Measurements from ENCODE around the gene C11orf58. TPM values are rescaled to one million over a fixed set of nuclear protein-coding genes. Genes with fewer than 3 reads are reported as not detected.

C11orf58 gene
- total and polyA plus RNA-seq, 2 donors from 2014 or later = 113 to 117 TPM

- Histone ChIP-seq H3K4me3 (ENCODE audit: low read length in 3 of 3) (no peak overlapping the region), H3K27me3 (ENCODE audit: control insufficient read depth, insufficient read depth, low read length) (no peaks in the 10 kb centered on the region), H3K27ac (ENCODE audit: low read depth in 2 of 2, low read length in 2 of 2) (no peak overlapping the region), H3K9me3 (ENCODE audit: control insufficient read depth in 2 of 3, insufficient read depth in 1 of 3, low read length in 3 of 3) (no peaks in the 10 kb centered on the region), H3K4me1 (ENCODE audit: control insufficient read depth in 2 of 3, insufficient read depth in 2 of 3, low read depth in 1 of 3, low read length in 3 of 3) (peaks cover 0 to 24% (median 9%) of the 10 kb centered on the region in 3 donors), H3K36me3 (ENCODE audit: control insufficient read depth in 2 of 3, insufficient read depth in 3 of 3, low read length in 3 of 3) (peaks cover 2 to 30% (median 10%) of the 10 kb centered on the region in 3 donors), H3K9ac (ENCODE audit: low read length in 3 of 3) (no peak overlapping the region)
- FAIRE-seq (no peak), DNase-seq (no peak)
- TF ChIP-seq, protein P1, sequence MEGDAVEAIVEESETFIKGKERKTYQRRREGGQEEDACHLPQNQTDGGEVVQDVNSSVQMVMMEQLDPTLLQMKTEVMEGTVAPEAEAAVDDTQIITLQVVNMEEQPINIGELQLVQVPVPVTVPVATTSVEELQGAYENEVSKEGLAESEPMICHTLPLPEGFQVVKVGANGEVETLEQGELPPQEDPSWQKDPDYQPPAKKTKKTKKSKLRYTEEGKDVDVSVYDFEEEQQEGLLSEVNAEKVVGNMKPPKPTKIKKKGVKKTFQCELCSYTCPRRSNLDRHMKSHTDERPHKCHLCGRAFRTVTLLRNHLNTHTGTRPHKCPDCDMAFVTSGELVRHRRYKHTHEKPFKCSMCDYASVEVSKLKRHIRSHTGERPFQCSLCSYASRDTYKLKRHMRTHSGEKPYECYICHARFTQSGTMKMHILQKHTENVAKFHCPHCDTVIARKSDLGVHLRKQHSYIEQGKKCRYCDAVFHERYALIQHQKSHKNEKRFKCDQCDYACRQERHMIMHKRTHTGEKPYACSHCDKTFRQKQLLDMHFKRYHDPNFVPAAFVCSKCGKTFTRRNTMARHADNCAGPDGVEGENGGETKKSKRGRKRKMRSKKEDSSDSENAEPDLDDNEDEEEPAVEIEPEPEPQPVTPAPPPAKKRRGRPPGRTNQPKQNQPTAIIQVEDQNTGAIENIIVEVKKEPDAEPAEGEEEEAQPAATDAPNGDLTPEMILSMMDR (IDR thresholded peaks at IDR 0.05; ENCODE audit: borderline replicate concordance, extremely low read depth, insufficient read depth) = no peak
- intact Hi-C loops (cut with DNase I) = no loop called here
These were observed 44.9 kb downstream of the C11orf58 start for GRCh38 chr11:16783321-16783801.

DNA sequence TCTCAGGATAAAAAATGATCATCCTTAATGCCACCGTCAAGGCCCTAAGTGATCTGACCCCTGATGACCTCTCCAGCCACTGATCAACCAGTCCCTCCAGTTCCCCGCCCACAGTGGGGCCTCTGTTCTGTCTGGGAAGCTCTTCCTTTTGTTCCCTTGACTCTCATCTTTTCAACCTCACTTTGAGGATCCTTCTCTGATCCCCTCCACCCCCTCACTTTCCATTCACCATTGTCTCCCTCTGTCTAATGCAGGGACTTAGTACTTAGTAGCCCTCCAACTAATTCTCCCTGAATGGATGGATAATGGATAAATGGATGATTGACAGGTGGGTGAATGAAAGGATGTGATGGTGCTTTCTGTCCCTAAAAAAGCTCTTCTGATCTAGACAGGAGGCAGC, 45.6 kb downstream of the C11orf58 start:
- H3K9me3 ChIP-seq (ENCODE audit: control insufficient read depth in 2 of 3, insufficient read depth in 1 of 3, low read length in 3 of 3) = no peaks in the 10 kb centered on the region
- no peak for DNase-seq
- intact Hi-C loops (cut with DNase I) = no loop called here
- no peaks in the 10 kb centered on the region for H3K27me3 ChIP-seq (ENCODE audit: control insufficient read depth, insufficient read depth, low read length)
- peaks cover 0 to 26% (median 16%) of the 10 kb centered on the region in 3 donors for H3K4me1 ChIP-seq (ENCODE audit: control insufficient read depth in 2 of 3, insufficient read depth in 2 of 3, low read depth in 1 of 3, low read length in 3 of 3)
- TF ChIP-seq, protein P1 (IDR thresholded peaks at IDR 0.05; ENCODE audit: borderline replicate concordance, extremely low read depth, insufficient read depth) = no peak
- no peak overlapping the region for H3K4me3 ChIP-seq (ENCODE audit: low read length in 3 of 3)
- H3K36me3 ChIP-seq (ENCODE audit: control insufficient read depth in 2 of 3, insufficient read depth in 3 of 3, low read length in 3 of 3) = peaks cover 2 to 27% (median 8%) of the 10 kb centered on the region in 3 donors
- H3K9ac ChIP-seq (ENCODE audit: low read length in 3 of 3) = no peak overlapping the region
- no peak overlapping the region for H3K27ac ChIP-seq (ENCODE audit: low read depth in 2 of 2, low read length in 2 of 2)
- no peak for FAIRE-seq

- no peak overlapping the region for H3K27ac ChIP-seq (ENCODE audit: low read depth in 2 of 2, low read length in 2 of 2)
- TF ChIP-seq, protein P1 (IDR thresholded peaks at IDR 0.05; ENCODE audit: borderline replicate concordance, extremely low read depth, insufficient read depth) = no peak
- H3K9me3 ChIP-seq (ENCODE audit: control insufficient read depth in 2 of 3, insufficient read depth in 1 of 3, low read length in 3 of 3) = no peaks in the 10 kb centered on the region
- peaks cover 0 to 26% (median 16%) of the 10 kb centered on the region in 3 donors for H3K4me1 ChIP-seq (ENCODE audit: control insufficient read depth in 2 of 3, insufficient read depth in 2 of 3, low read depth in 1 of 3, low read length in 3 of 3)
- FAIRE-seq = no peak
- no peaks in the 10 kb centered on the region for H3K27me3 ChIP-seq (ENCODE audit: control insufficient read depth, insufficient read depth, low read length)
- DNase-seq = no peak
- intact Hi-C loops (cut with DNase I) = no loop called here
- no peak overlapping the region for H3K4me3 ChIP-seq (ENCODE audit: low read length in 3 of 3)
- H3K36me3 ChIP-seq (ENCODE audit: control insufficient read depth in 2 of 3, insufficient read depth in 3 of 3, low read length in 3 of 3) = peaks cover 2 to 33% (median 8%) of the 10 kb centered on the region in 3 donors
- no peak overlapping the region for H3K9ac ChIP-seq (ENCODE audit: low read length in 3 of 3)
These were observed 46.2 kb downstream of the C11orf58 start for GRCh38 chr11:16784666-16785065.
